HEK293 (cell line): Measurements from ENCODE around the gene HMX1.

Source experiments
- CTCF ChIA-PET: fragments of 350-600 bp; formaldehyde crosslinking; extraction: SDS; loops from one replicate; lab custom pipeline; 2021; ENCODE audit warnings: antibody characterized with exemption; lab: Yijun Ruan, JAX
- POLR2A ChIA-PET: fragments of 300-600 bp; formaldehyde crosslinking; extraction: SDS; loops from one replicate; lab custom pipeline; 2020; ENCODE audit warnings: antibody characterized with exemption, inconsistent platforms; lab: Yijun Ruan, JAX
- H3K27ac ChIP-seq: fragments of 200-500 bp; sonication (Bioruptor generic); 2 replicates; pipeline ENCODE4 v1.5.1; 2014; ENCODE audit warnings: low read depth, low read length, control low read depth, inconsistent platforms; ENCODE audit errors: extremely low read depth
- H3K36me3 ChIP-seq, 2 experiments: fragments of 200-500 bp in 1 of 2; sonication (Bioruptor generic) in 1 of 2; 1 replicate in 1 of 2; 2 replicates in 1 of 2; pipeline ENCODE4 v1.5.1; 2014 to 2017; ENCODE audit warnings: inconsistent platforms in 2 of 2, low read length in 2 of 2; ENCODE audit not compliant: control insufficient read depth in 2 of 2, insufficient read depth in 1 of 2
- H3K4me1 ChIP-seq: fragments of 200-500 bp; sonication (Bioruptor generic); 2 replicates; pipeline ENCODE4 v1.5.1; 2014; ENCODE audit warnings: mild to moderate bottlenecking, low read length, inconsistent platforms; ENCODE audit not compliant: control insufficient read depth, insufficient read depth
- H3K4me3 ChIP-seq: 2 replicates; pipeline ENCODE4 v1.5.1; 2011; ENCODE audit warnings: low read depth, mild to moderate bottlenecking, control low read depth, low read length, moderate library complexity
- H3K9me3 ChIP-seq: fragments of 200-500 bp; sonication (Bioruptor generic); 2 replicates; pipeline ENCODE4 v1.5.1; 2014; ENCODE audit warnings: low read depth, low read length, inconsistent platforms; ENCODE audit not compliant: control insufficient read depth, insufficient read depth
- SCRT2 ChIP-seq: fragments of 450-650 bp; formaldehyde crosslinking; IDR thresholded peaks from 2 replicates; pipeline ENCODE4 v1.5.1; 2016; ENCODE audit warnings: missing biosample characterization, missing genetic modification characterization
- YY1 ChIP-seq: fragments of 450-650 bp; formaldehyde crosslinking; IDR thresholded peaks from 2 replicates; pipeline ENCODE4 v1.5.1; 2018; ENCODE audit warnings: missing biosample characterization, missing genetic modification characterization
- YY2 ChIP-seq: fragments of 450-650 bp; formaldehyde crosslinking; IDR thresholded peaks from 2 replicates; pipeline ENCODE4 v1.5.1; 2016; ENCODE audit warnings: missing biosample characterization, missing genetic modification characterization
- ZNF157 ChIP-seq: fragments of 450-650 bp; formaldehyde crosslinking; IDR thresholded peaks from 2 replicates; pipeline ENCODE4 v1.5.1; 2016; ENCODE audit warnings: missing biosample characterization, missing genetic modification characterization
- ZNF248 ChIP-seq: fragments of 450-650 bp; formaldehyde crosslinking; IDR thresholded peaks from 2 replicates; pipeline ENCODE4 v1.5.1; 2017; ENCODE audit warnings: missing biosample characterization, missing genetic modification characterization
- ZNF324 ChIP-seq: fragments of 450-650 bp; formaldehyde crosslinking; IDR thresholded peaks from 2 replicates; pipeline ENCODE4 v1.5.1; 2016; ENCODE audit warnings: missing biosample characterization, missing genetic modification characterization
- ZNF366 ChIP-seq: fragments of 450-650 bp; formaldehyde crosslinking; conservative IDR thresholded peaks from 2 replicates; pipeline ENCODE4 v1.5.1; 2016; ENCODE audit warnings: missing biosample characterization, missing genetic modification characterization
- ZNF37A ChIP-seq: fragments of 450-650 bp; IDR thresholded peaks from 2 replicates; pipeline ENCODE4 v1.5.1; 2018; ENCODE audit warnings: missing biosample characterization, missing genetic modification characterization
- ZNF544 ChIP-seq: fragments of 450-650 bp; formaldehyde crosslinking; IDR thresholded peaks from 2 replicates; pipeline ENCODE4 v1.5.0; 2017; ENCODE audit warnings: missing biosample characterization, missing genetic modification characterization
- ZNF555 ChIP-seq: fragments of 450-650 bp; formaldehyde crosslinking; conservative IDR thresholded peaks from 2 replicates; pipeline ENCODE4 v1.5.1; 2017; ENCODE audit warnings: missing biosample characterization, mild to moderate bottlenecking, missing genetic modification characterization, inconsistent platforms
- ZNF571 ChIP-seq: fragments of 450-650 bp; formaldehyde crosslinking; IDR thresholded peaks from 2 replicates; pipeline ENCODE4 v1.5.0; 2017; ENCODE audit warnings: missing biosample characterization, missing genetic modification characterization
- ZNF600 ChIP-seq: fragments of 450-650 bp; formaldehyde crosslinking; IDR thresholded peaks from 2 replicates; pipeline ENCODE4 v1.5.1; 2016; ENCODE audit warnings: missing biosample characterization, missing genetic modification characterization
- ZNF677 ChIP-seq: fragments of 450-650 bp; IDR thresholded peaks from 2 replicates; pipeline ENCODE4 v1.5.0; 2018; ENCODE audit warnings: missing biosample characterization, mild to moderate bottlenecking, missing genetic modification characterization, moderate library complexity
- ZNF707 ChIP-seq: fragments of 450-650 bp; formaldehyde crosslinking; IDR thresholded peaks from 2 replicates; pipeline ENCODE4 v1.5.1; 2016; ENCODE audit warnings: missing biosample characterization, missing genetic modification characterization
- ZSCAN18 ChIP-seq: fragments of 450-650 bp; formaldehyde crosslinking; IDR thresholded peaks from 2 replicates; pipeline ENCODE4 v1.5.1; 2016; ENCODE audit warnings: missing biosample characterization, missing genetic modification characterization
- TF ChIP-seq, protein P1 (sequence below): fragments of 450-650 bp; formaldehyde crosslinking; IDR thresholded peaks from 2 replicates; pipeline ENCODE4 v1.5.1; 2016; ENCODE audit warnings: missing biosample characterization, missing genetic modification characterization
- TF ChIP-seq, protein P2 (sequence below): IDR thresholded peaks from 2 replicates; pipeline ENCODE4 v1.6.1; 2011; ENCODE audit warnings: mild to moderate bottlenecking, low read depth, low read length, borderline replicate concordance

HMX1 gene

GRCh38 chr4:8878421-8878820 lies 6.8 kb upstream of the HMX1 start:
- POLR2A ChIA-PET: no interaction called here
- Histone ChIP-seq H3K4me3 (no peak overlapping the region), H3K9me3 (no peaks in the 10 kb centered on the region), H3K27ac (no peak overlapping the region), H3K36me3 (no peaks in the 10 kb centered on the region), H3K4me1 (no peaks in the 10 kb centered on the region)
- no peak for TF ChIP-seq ZNF248 (tag by site-specific recombination)
- CTCF ChIA-PET: no interaction called here

DNA sequence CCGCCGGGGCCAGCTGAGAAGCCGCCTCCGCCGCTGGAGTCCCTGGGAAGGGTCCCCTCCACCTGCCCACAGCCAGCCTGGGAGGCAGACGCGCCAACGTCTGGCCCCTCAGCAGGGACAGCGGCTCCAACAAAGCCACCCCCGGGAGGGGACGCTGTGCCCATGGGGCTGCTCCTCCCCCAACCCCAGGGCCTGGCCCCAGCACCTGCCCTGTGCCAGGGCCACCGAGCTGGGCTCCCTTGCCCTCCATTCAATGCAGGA lies 6.1 kb upstream of the HMX1 start:
- POLR2A ChIA-PET: no interaction called here
- no peaks in the 10 kb centered on the region for H3K4me1 ChIP-seq
- CTCF ChIA-PET: interaction anchor here (0.6 kb wide), 1 partner anchor 22 kb away, joined by 4 read pairs; no protein-coding TSS in a partner anchor
- H3K36me3 ChIP-seq: no peaks in the 10 kb centered on the region
- TF ChIP-seq ZNF324: no peak
- TF ChIP-seq YY1 (tag by site-specific recombination): no peak
- TF ChIP-seq, protein P1, sequence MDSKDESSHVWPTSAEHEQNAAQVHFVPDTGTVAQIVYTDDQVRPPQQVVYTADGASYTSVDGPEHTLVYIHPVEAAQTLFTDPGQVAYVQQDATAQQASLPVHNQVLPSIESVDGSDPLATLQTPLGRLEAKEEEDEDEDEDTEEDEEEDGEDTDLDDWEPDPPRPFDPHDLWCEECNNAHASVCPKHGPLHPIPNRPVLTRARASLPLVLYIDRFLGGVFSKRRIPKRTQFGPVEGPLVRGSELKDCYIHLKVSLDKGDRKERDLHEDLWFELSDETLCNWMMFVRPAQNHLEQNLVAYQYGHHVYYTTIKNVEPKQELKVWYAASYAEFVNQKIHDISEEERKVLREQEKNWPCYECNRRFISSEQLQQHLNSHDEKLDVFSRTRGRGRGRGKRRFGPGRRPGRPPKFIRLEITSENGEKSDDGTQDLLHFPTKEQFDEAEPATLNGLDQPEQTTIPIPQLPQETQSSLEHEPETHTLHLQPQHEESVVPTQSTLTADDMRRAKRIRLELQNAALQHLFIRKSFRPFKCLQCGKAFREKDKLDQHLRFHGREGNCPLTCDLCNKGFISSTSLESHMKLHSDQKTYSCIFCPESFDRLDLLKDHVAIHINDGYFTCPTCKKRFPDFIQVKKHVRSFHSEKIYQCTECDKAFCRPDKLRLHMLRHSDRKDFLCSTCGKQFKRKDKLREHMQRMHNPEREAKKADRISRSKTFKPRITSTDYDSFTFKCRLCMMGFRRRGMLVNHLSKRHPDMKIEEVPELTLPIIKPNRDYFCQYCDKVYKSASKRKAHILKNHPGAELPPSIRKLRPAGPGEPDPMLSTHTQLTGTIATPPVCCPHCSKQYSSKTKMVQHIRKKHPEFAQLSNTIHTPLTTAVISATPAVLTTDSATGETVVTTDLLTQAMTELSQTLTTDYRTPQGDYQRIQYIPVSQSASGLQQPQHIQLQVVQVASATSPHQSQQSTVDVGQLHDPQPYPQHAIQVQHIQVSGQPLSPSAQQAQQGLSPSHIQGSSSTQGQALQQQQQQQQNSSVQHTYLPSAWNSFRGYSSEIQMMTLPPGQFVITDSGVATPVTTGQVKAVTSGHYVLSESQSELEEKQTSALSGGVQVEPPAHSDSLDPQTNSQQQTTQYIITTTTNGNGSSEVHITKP (tag by site-specific recombination): no peak
- TF ChIP-seq, protein P2, sequence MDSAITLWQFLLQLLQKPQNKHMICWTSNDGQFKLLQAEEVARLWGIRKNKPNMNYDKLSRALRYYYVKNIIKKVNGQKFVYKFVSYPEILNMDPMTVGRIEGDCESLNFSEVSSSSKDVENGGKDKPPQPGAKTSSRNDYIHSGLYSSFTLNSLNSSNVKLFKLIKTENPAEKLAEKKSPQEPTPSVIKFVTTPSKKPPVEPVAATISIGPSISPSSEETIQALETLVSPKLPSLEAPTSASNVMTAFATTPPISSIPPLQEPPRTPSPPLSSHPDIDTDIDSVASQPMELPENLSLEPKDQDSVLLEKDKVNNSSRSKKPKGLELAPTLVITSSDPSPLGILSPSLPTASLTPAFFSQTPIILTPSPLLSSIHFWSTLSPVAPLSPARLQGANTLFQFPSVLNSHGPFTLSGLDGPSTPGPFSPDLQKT: no peak
- TF ChIP-seq YY2 (tag by site-specific recombination): no peak
- no peak for TF ChIP-seq ZNF157
- no peak for TF ChIP-seq SCRT2 (tag by site-specific recombination)
- TF ChIP-seq ZNF600 (tag by site-specific recombination): no peak
- TF ChIP-seq ZNF37A (tag by site-specific recombination): no peak
- TF ChIP-seq ZNF544 (tag by site-specific recombination): no peak
- TF ChIP-seq ZSCAN18 (tag by site-specific recombination): no peak
- no peak for TF ChIP-seq ZNF677 (tag by site-specific recombination)
- TF ChIP-seq ZNF707 (tag by site-specific recombination): no peak
- no peak for TF ChIP-seq ZNF366 (tag by site-specific recombination)
- TF ChIP-seq ZNF555 (tag by site-specific recombination): no peak
- no peak for TF ChIP-seq ZNF571
- H3K27ac ChIP-seq: no peak overlapping the region
- no peaks in the 10 kb centered on the region for H3K9me3 ChIP-seq
- no peak overlapping the region for H3K4me3 ChIP-seq
